ENCODE results near the gene TRIM66. TPM values are rescaled to one million over a fixed set of nuclear protein-coding genes. Genes with fewer than 3 reads are reported as not detected.
A peak's percentile ranks its signal among the peaks of the same experiment; 100 is the strongest.

TRIM66 gene
- total RNA-seq, 1 experiment from 2014 or later, result 2.1 TPM

- Histone ChIP-seq H2BK15ac (ENCODE audit: low read depth, low read length) (no peak overlapping the region), H4K20me1 (ENCODE audit: control insufficient read depth, insufficient read depth, insufficient read length) (no peaks in the 10 kb centered on the region), H4K91ac (ENCODE audit: insufficient read length, low read depth, low read length) (no peak overlapping the region), H3K9me3 (ENCODE audit: control insufficient read depth, low read depth, low read length) (no peaks in the 10 kb centered on the region), H3K18ac (ENCODE audit: insufficient read length, low read depth, low read length) (no peak overlapping the region), H2BK12ac (ENCODE audit: insufficient read length, low read depth, low read length) (no peak overlapping the region), H3K4me2 (ENCODE audit: insufficient read depth, insufficient read length, low read length) (no peak overlapping the region), H3K79me2 (ENCODE audit: insufficient read depth, low read length) (no peaks in the 10 kb centered on the region), H2BK5ac (ENCODE audit: insufficient read length, low read length) (no peak overlapping the region), H2BK120ac (ENCODE audit: low read depth, low read length, poor library complexity, severe bottlenecking) (no peak overlapping the region), H3K27ac (ENCODE audit: insufficient read length, low read depth, low read length) (no peak overlapping the region), H3K27me3 (ENCODE audit: insufficient read depth, low read length) (no peaks in the 10 kb centered on the region), H3K56ac (ENCODE audit: insufficient read length, low read depth, low read length) (no peak overlapping the region), H4K5ac (ENCODE audit: insufficient read length, low read depth, low read length) (no peak overlapping the region), H3K9ac (ENCODE audit: extremely low read depth, insufficient read length, low read length) (no peak overlapping the region), H3K4me1 (ENCODE audit: insufficient read depth, low read length) (no peaks in the 10 kb centered on the region), H3T11ph (ENCODE audit: low read length) (no peak overlapping the region), H4K8ac (replicated peaks; ENCODE audit: insufficient read length, low read depth, low read length) (no peak overlapping the region), H3K23me2 (ENCODE audit: insufficient read length, low read depth, low read length, poor library complexity, severe bottlenecking) (no peaks in the 10 kb centered on the region), H3K79me1 (ENCODE audit: insufficient read depth, low read depth, low read length, poor library complexity, severe bottlenecking) (no peaks in the 10 kb centered on the region), H2AK5ac (ENCODE audit: insufficient read length, low read length) (no peak overlapping the region), H2BK20ac (ENCODE audit: low read depth, low read length, poor library complexity, severe bottlenecking) (no peak overlapping the region), H2AFZ (ENCODE audit: low read length) (no peak overlapping the region), H3K14ac (ENCODE audit: insufficient read depth, low read length) (no peak overlapping the region), H3K23ac (ENCODE audit: insufficient read length, low read depth, low read length) (no peak overlapping the region), H3K4ac (ENCODE audit: low read depth, low read length) (no peak overlapping the region)
- Mint-ChIP-seq H3K9me3 (no peaks in the 10 kb centered on the region), H3K27me3 (ENCODE audit: low read depth) (no peaks in the 10 kb centered on the region), H3K27ac (peak overlapping the region in 1 of 3 experiments; percentile 24; a peak in 2 of 7 replicates), H3K4me1 (peaks cover 4 to 11% of the 10 kb centered on the region in 2 experiments), H3K4me3 (no peak overlapping the region), H3K36me3 (ENCODE audit: insufficient read depth in 1 of 3, low read depth in 3 of 3) (no peaks in the 10 kb centered on the region)
- no peak for TF ChIP-seq CTCF (conservative IDR thresholded peaks at IDR 0.05)
- DNase-seq, result no peak
- WGBS (ENCODE audit: extremely low coverage, insufficient read length, low lambda C conversion rate), result no CpG with 5 or more reads among the region's 1 CpG
Measured at GRCh38 chr11:8665222-8665621, 17.2 kb downstream of the TRIM66 start.
